ENCODE measurements around the gene PSPN. TPM values are rescaled to one million over a fixed set of nuclear protein-coding genes. Genes with fewer than 3 reads are reported as not detected.

PSPN gene
- total and polyA plus RNA-seq, 2 of the 13 experiments (the other 11 are each of a cell fraction or from before 2014, with no cell fraction given): 0.69 to 1.1 TPM

DNA sequence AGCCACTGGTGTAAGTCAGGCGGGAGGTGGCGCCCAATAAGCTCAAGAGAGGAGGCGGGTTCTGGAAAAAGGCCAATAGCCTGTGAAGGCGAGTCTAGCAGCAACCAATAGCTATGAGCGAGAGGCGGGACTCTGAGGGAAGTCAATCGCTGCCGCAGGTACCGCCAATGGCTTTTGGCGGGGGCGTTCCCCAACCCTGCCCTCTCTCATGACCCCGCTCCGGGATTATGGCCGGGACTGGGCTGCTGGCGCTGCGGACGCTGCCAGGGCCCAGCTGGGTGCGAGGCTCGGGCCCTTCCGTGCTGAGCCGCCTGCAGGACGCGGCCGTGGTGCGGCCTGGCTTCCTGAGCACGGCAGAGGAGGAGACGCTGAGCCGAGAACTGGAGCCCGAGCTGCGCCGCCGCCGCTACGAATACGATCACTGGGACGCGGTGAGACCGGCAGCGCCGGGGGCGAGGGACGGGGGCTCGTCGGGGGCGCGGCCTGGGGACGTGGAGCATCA lies 3.1 kb downstream of the PSPN start, which contains the start of gene ALKBH7 (continued):
- TF ChIP-seq ZSCAN12 (CRISPR knock-in tag; IDR thresholded peaks at IDR 0.05) (no peak), ZSCAN20 (CRISPR knock-in tag; IDR thresholded peaks at IDR 0.05; ENCODE audit: borderline replicate concordance) (0 out of 2 replicates have a peak, but pooled peaks have one; percentile 43), THAP11 (CRISPR knock-in tag; IDR thresholded peaks at IDR 0.05) (peak; percentile 16; the same call in 1 of the 2 replicates), PHB2 (IDR thresholded peaks at IDR 0.05; ENCODE audit: partially characterized antibody) (no peak), TCF12 (IDR thresholded peaks at IDR 0.05) (no peak), TCF12 (CRISPR knock-in tag; IDR thresholded peaks at IDR 0.05) (0 out of 2 replicates have a peak, but pooled peaks have one; percentile 36), NONO (IDR thresholded peaks at IDR 0.05) (no peak), NONO (CRISPR knock-in tag; conservative IDR thresholded peaks at IDR 0.05) (peak; percentile 90), THAP9 (CRISPR knock-in tag; IDR thresholded peaks at IDR 0.05; ENCODE audit: borderline replicate concordance) (peak; percentile 72; the same call in 1 of the 2 replicates), ZBTB40 (IDR thresholded peaks at IDR 0.05) (no peak), ZBTB40 (CRISPR knock-in tag; IDR thresholded peaks at IDR 0.05) (no peak), FOXP1 (IDR thresholded peaks at IDR 0.05) (no peak), FOXP1 (CRISPR knock-in tag; IDR thresholded peaks at IDR 0.05) (no peak), THYN1 (CRISPR knock-in tag; IDR thresholded peaks at IDR 0.05; ENCODE audit: borderline replicate concordance, low read depth) (0 out of 2 replicates have a peak, but pooled peaks have one; percentile 56)
- TF ChIP-seq, protein P1, sequence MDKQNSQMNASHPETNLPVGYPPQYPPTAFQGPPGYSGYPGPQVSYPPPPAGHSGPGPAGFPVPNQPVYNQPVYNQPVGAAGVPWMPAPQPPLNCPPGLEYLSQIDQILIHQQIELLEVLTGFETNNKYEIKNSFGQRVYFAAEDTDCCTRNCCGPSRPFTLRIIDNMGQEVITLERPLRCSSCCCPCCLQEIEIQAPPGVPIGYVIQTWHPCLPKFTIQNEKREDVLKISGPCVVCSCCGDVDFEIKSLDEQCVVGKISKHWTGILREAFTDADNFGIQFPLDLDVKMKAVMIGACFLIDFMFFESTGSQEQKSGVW (CRISPR knock-in tag; IDR thresholded peaks at IDR 0.05; ENCODE audit: borderline replicate concordance): no peak
- TF ChIP-seq, protein P2, sequence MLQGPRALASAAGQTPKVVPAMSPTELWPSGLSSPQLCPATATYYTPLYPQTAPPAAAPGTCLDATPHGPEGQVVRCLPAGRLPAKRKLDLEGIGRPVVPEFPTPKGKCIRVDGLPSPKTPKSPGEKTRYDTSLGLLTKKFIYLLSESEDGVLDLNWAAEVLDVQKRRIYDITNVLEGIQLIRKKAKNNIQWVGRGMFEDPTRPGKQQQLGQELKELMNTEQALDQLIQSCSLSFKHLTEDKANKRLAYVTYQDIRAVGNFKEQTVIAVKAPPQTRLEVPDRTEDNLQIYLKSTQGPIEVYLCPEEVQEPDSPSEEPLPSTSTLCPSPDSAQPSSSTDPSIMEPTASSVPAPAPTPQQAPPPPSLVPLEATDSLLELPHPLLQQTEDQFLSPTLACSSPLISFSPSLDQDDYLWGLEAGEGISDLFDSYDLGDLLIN (CRISPR knock-in tag; IDR thresholded peaks at IDR 0.05; ENCODE audit: borderline replicate concordance): no peak; the same call in 1 of the 2 replicates

All from HepG2 (cell line).